Measurements from ENCODE around the gene MRAP.

Gene MRAP

GRCh38 chr21:32359719-32360260, 61.1 kb downstream of the MRAP start:
- H3K9ac ChIP-seq (ENCODE audit: low read length) = no peak overlapping the region
- H3K27me3 ChIP-seq (replicated peaks; ENCODE audit: insufficient read depth, low read length) = no peaks in the 10 kb centered on the region
- H3K79me2 ChIP-seq (ENCODE audit: low read length) = 0 out of 2 replicates have a peak, but pooled peaks cover 1% of the 10 kb centered on the region
- no peaks in the 10 kb centered on the region for H3K9me3 ChIP-seq (replicated peaks; ENCODE audit: insufficient read depth, low read length)
- peaks cover 48% of the 10 kb centered on the region for H3K36me3 ChIP-seq (replicated peaks; ENCODE audit: insufficient read depth, low read length)
- H3K27ac ChIP-seq (ENCODE audit: low read length) = no peak overlapping the region
- H3K4me1 ChIP-seq (ENCODE audit: low read length) = peaks cover 7% of the 10 kb centered on the region; the same call in 1 of the 2 replicates
- no peak overlapping the region for H3K4me2 ChIP-seq (ENCODE audit: low read depth, low read length)
- TF ChIP-seq EZH2 (optimal IDR thresholded peaks at IDR 0.05; ENCODE audit: low read depth, low read length) = no peak
- peak; percentile 63 for TF ChIP-seq CTCF (IDR thresholded peaks at IDR 0.05; ENCODE audit: low read length)
- TF ChIP-seq EZH2phosphoT487 (IDR thresholded peaks at IDR 0.05; ENCODE audit: low read length) = no peak
- H3K4me3 ChIP-seq (ENCODE audit: low read length) = no peak overlapping the region
- H3K9me2 ChIP-seq (replicated peaks; ENCODE audit: insufficient read depth, low read length) = no peaks in the 10 kb centered on the region
- no peak overlapping the region for H2AFZ ChIP-seq (ENCODE audit: low read length)
- peak; percentile 56 for DNase-seq
- H4K20me1 ChIP-seq (ENCODE audit: insufficient read depth, low read length) = no peaks in the 10 kb centered on the region
- H3F3A ChIP-seq (ENCODE audit: insufficient read depth, low read length) = no peaks in the 10 kb centered on the region

GRCh38 chr21:32360401-32360975, 61.8 kb downstream of the MRAP start:
- Histone ChIP-seq H3K36me3 (replicated peaks; ENCODE audit: insufficient read depth, low read length) (peaks cover 44% of the 10 kb centered on the region), H3K9ac (ENCODE audit: low read length) (no peak overlapping the region), H3K9me3 (replicated peaks; ENCODE audit: insufficient read depth, low read length) (no peaks in the 10 kb centered on the region), H3F3A (ENCODE audit: insufficient read depth, low read length) (no peaks in the 10 kb centered on the region), H3K4me3 (ENCODE audit: low read length) (no peak overlapping the region), H3K27ac (ENCODE audit: low read length) (no peak overlapping the region), H3K79me2 (ENCODE audit: low read length) (0 out of 2 replicates have a peak, but pooled peaks cover 5% of the 10 kb centered on the region), H3K4me1 (ENCODE audit: low read length) (peaks cover 7% of the 10 kb centered on the region; the same call in 1 of the 2 replicates), H3K4me2 (ENCODE audit: low read depth, low read length) (no peak overlapping the region), H3K9me2 (replicated peaks; ENCODE audit: insufficient read depth, low read length) (no peaks in the 10 kb centered on the region), H4K20me1 (ENCODE audit: insufficient read depth, low read length) (no peaks in the 10 kb centered on the region), H2AFZ (ENCODE audit: low read length) (no peak overlapping the region), H3K27me3 (replicated peaks; ENCODE audit: insufficient read depth, low read length) (no peaks in the 10 kb centered on the region)
- TF ChIP-seq EZH2phosphoT487 (IDR thresholded peaks at IDR 0.05; ENCODE audit: low read length) (no peak), CTCF (IDR thresholded peaks at IDR 0.05; ENCODE audit: low read length) (no peak), EZH2 (optimal IDR thresholded peaks at IDR 0.05; ENCODE audit: low read depth, low read length) (no peak)
- no peak for DNase-seq
